Measurements from ENCODE around the gene CFAP58. TPM values are rescaled to one million over a fixed set of nuclear protein-coding genes. Genes with fewer than 3 reads are reported as not detected.

Gene CFAP58
- total RNA-seq, 1 experiment from 2014 or later: 0.63 TPM

GRCh38 chr10:104406715-104407650, 53.4 kb downstream of the CFAP58 start:
- H4K8ac ChIP-seq (replicated peaks; ENCODE audit: insufficient read length, low read depth, low read length): no peak overlapping the region
- no peaks in the 10 kb centered on the region for H3K9me3 Mint-ChIP-seq
- no peaks in the 10 kb centered on the region for H3K27me3 Mint-ChIP-seq (ENCODE audit: low read depth)

More at GRCh38 chr10:104406715-104407650, 53.4 kb downstream of the CFAP58 start:
- H3K27ac ChIP-seq (ENCODE audit: insufficient read length, low read depth, low read length): no peak overlapping the region
- no peak overlapping the region for H2BK12ac ChIP-seq (ENCODE audit: insufficient read length, low read depth, low read length)
- H3K4me1 ChIP-seq (ENCODE audit: insufficient read depth, low read length): no peaks in the 10 kb centered on the region
- no peak overlapping the region for H3K4me3 Mint-ChIP-seq
- no peak overlapping the region for H3K23ac ChIP-seq (ENCODE audit: insufficient read length, low read depth, low read length)
- H4K20me1 ChIP-seq (ENCODE audit: control insufficient read depth, insufficient read depth, insufficient read length): no peaks in the 10 kb centered on the region
- H3K9ac ChIP-seq (ENCODE audit: extremely low read depth, insufficient read length, low read length): no peak overlapping the region
- H2AK5ac ChIP-seq (ENCODE audit: insufficient read length, low read length): no peak overlapping the region
- no peaks in the 10 kb centered on the region for H3K27me3 ChIP-seq (ENCODE audit: insufficient read depth, low read length)
- H2AFZ ChIP-seq (ENCODE audit: low read length): no peak overlapping the region
- no peaks in the 10 kb centered on the region for H3K79me1 ChIP-seq (ENCODE audit: insufficient read depth, low read depth, low read length, poor library complexity, severe bottlenecking)
- H3K79me2 ChIP-seq (ENCODE audit: insufficient read depth, low read length): no peaks in the 10 kb centered on the region
- DNase-seq: no peak
- no peak overlapping the region for H4K91ac ChIP-seq (ENCODE audit: insufficient read length, low read depth, low read length)
- H3K27ac Mint-ChIP-seq: no peak overlapping the region
- no peak overlapping the region for H3K4ac ChIP-seq (ENCODE audit: low read depth, low read length)
- H3K18ac ChIP-seq (ENCODE audit: insufficient read length, low read depth, low read length): no peak overlapping the region
- H3K14ac ChIP-seq (ENCODE audit: insufficient read depth, low read length): no peak overlapping the region
- H2BK15ac ChIP-seq (ENCODE audit: low read depth, low read length): no peak overlapping the region
- no peak overlapping the region for H4K5ac ChIP-seq (ENCODE audit: insufficient read length, low read depth, low read length)
- H3K4me1 Mint-ChIP-seq: peaks cover 5% of the 10 kb centered on the region in 2 experiments; a peak in 3 of 4 replicates
- H3K36me3 Mint-ChIP-seq (ENCODE audit: insufficient read depth in 1 of 3, low read depth in 3 of 3): peaks cover 0 to 4% (median 2%) of the 10 kb centered on the region in 3 experiments; a peak in 1 of 7 replicates
- no peaks in the 10 kb centered on the region for H3K23me2 ChIP-seq (ENCODE audit: insufficient read length, low read depth, low read length, poor library complexity, severe bottlenecking)
- H3K9me3 ChIP-seq (ENCODE audit: control insufficient read depth, low read depth, low read length): no peaks in the 10 kb centered on the region
- H2BK5ac ChIP-seq (ENCODE audit: insufficient read length, low read length): no peak overlapping the region
- H2BK120ac ChIP-seq (ENCODE audit: low read depth, low read length, poor library complexity, severe bottlenecking): no peak overlapping the region
- no peak overlapping the region for H2BK20ac ChIP-seq (ENCODE audit: low read depth, low read length, poor library complexity, severe bottlenecking)
- H3K4me2 ChIP-seq (ENCODE audit: insufficient read depth, insufficient read length, low read length): no peak overlapping the region
- no peak overlapping the region for H3K56ac ChIP-seq (ENCODE audit: insufficient read length, low read depth, low read length)
- WGBS (ENCODE audit: extremely low coverage, insufficient read length, low lambda C conversion rate): no CpG with 5 or more reads among the region's 7 CpGs
- peak; percentile 74 for TF ChIP-seq CTCF (conservative IDR thresholded peaks at IDR 0.05)
- H3T11ph ChIP-seq (ENCODE audit: low read length): no peak overlapping the region
